DMS153 (cell line): Measurements from ENCODE around the gene ROPN1B.
"Not testable (repeated sequence)": the region's sequence is repeated elsewhere in the genome, so short reads cannot be mapped to it uniquely, and the experiment has no call there.

Experiments
- DNase-seq: peaks from one replicate; lab custom pipeline; 2025; lab: John Stamatoyannopoulos, UW

ROPN1B gene

GRCh38 chr3:125968701-125969592 lies at the start of gene ROPN1B:
Gene ROPN1B, plus strand, starts transcription at chr3:125969178. Its CDS starts 2,877 bp downstream, at chr3:125972055.
- not testable (repeated sequence) for DNase-seq

GRCh38 chr3:125920191-125920590 lies 48.8 kb upstream of the ROPN1B start:
- DNase-seq: not testable (repeated sequence)

- DNase-seq: not testable (repeated sequence)
Observed at GRCh38 chr3:125920751-125921279, 48.2 kb upstream of the ROPN1B start.

GRCh38 chr3:125921712-125922111 lies 47.3 kb upstream of the ROPN1B start:
- peak; percentile 38 for DNase-seq

GRCh38 chr3:125923324-125924115 lies 45.5 kb upstream of the ROPN1B start:
- DNase-seq: not testable (repeated sequence)

GRCh38 chr3:125924276-125924675 lies 44.7 kb upstream of the ROPN1B start:
- not testable (repeated sequence) for DNase-seq

- not testable (repeated sequence) for DNase-seq
Observed at GRCh38 chr3:125925727-125926126, 43.3 kb upstream of the ROPN1B start.

GRCh38 chr3:125928771-125929545 lies 40.0 kb upstream of the ROPN1B start:
- not testable (repeated sequence) for DNase-seq

- not testable (repeated sequence) for DNase-seq
Observed at GRCh38 chr3:125929765-125930164, 39.2 kb upstream of the ROPN1B start.

- DNase-seq: not testable (repeated sequence)
Observed at GRCh38 chr3:125931355-125931880, 37.6 kb upstream of the ROPN1B start.

GRCh38 chr3:125933397-125934173 lies 35.4 kb upstream of the ROPN1B start:
- DNase-seq: not testable (repeated sequence)

- not testable (repeated sequence) for DNase-seq
Observed at GRCh38 chr3:125935252-125935874, 33.6 kb upstream of the ROPN1B start.

- DNase-seq: not testable (repeated sequence)
Observed at GRCh38 chr3:125936210-125936815, 32.7 kb upstream of the ROPN1B start.

GRCh38 chr3:125936891-125937290 lies 32.1 kb upstream of the ROPN1B start:
- not testable (repeated sequence) for DNase-seq

- not testable (repeated sequence) for DNase-seq
Observed at GRCh38 chr3:125947806-125948205, 21.2 kb upstream of the ROPN1B start.

GRCh38 chr3:125948901-125949300 lies 20.1 kb upstream of the ROPN1B start:
- DNase-seq: not testable (repeated sequence)

GRCh38 chr3:125951176-125951575 lies 17.8 kb upstream of the ROPN1B start:
- DNase-seq: not testable (repeated sequence)

- not testable (repeated sequence) for DNase-seq
Observed at GRCh38 chr3:125957020-125957419, 12.0 kb upstream of the ROPN1B start.

GRCh38 chr3:125957674-125958510 lies 11.1 kb upstream of the ROPN1B start:
- DNase-seq: no peak
